Chondrocyte (in vitro differentiated cells): ENCODE data around the gene RALGPS1. TPM values are rescaled to one million over a fixed set of nuclear protein-coding genes. Genes with fewer than 3 reads are reported as not detected.

Experiments used
- DNase-seq: peaks from one replicate; pipeline ENCODE4 v3.0.0; 2021; ENCODE audit warnings: mixed read lengths, low spot score
- H3K27ac Mint-ChIP-seq: one replicate; pipeline ENCODE4 v1.8.0; 2021; ENCODE audit warnings: mild to moderate bottlenecking, moderate library complexity, mixed read lengths; ENCODE audit not compliant: unreplicated experiment
- H3K27me3 Mint-ChIP-seq: 2 replicates; pipeline ENCODE4 v1.8.0; 2021; ENCODE audit warnings: low read depth, mixed read lengths
- H3K36me3 Mint-ChIP-seq: 2 replicates; pipeline ENCODE4 v1.8.0; 2021; ENCODE audit warnings: low read depth, mixed read lengths
- H3K4me1 Mint-ChIP-seq: 2 replicates; pipeline ENCODE4 v1.8.0; 2021; ENCODE audit warnings: low read depth, mild to moderate bottlenecking, mixed read lengths
- H3K4me3 Mint-ChIP-seq: one replicate; pipeline ENCODE4 v1.8.0; 2021; ENCODE audit warnings: mild to moderate bottlenecking, moderate library complexity, mixed read lengths; ENCODE audit not compliant: unreplicated experiment
- H3K9me3 Mint-ChIP-seq: 2 replicates; pipeline ENCODE4 v1.8.0; 2021; ENCODE audit warnings: low read depth, mixed read lengths
- total RNA-seq: library from RNA; stranded (reverse); gene quantifications from 3 replicates; pipeline ENCODE4 v1.2.1, GENCODE V29; 2021
- TF ChIP-seq, protein P1 (sequence below): fragments of 200-600 bp; sonication (generic); IDR thresholded peaks from 2 replicates; pipeline ENCODE4 v1.5.0; 2021; ENCODE audit warnings: antibody characterized with exemption, mild to moderate bottlenecking, moderate library complexity

RALGPS1 gene
- total RNA-seq, 1 donor from 2014 or later: 8.1 TPM

DNA sequence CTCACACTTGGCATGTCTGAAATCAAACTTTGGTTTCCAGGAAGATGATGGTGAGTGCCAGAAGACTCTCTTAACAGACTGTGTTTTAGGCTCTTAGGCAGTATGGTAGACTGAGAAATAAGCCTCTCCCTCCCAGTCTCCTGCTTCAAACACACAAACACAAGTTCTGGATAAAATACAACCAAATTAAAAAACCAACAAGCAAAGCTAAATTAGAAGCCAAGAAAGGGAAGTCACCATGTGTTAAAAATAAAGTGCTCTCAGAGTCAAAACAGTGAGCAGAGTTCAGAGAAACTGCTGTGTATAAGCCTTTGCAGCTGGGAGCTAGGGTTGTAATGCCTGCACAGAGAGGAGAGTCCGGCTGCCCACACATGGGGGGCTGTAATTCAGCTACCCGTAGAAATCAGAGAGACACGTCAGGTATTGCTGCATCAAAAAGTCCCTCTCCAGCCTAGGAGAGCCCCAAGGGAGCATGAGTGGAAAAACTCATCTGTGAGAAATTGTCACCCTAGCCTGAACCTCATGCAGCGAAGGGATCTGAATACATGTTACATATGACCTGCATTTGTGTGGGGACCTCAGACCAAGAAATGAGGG lies 145.3 kb downstream of the RALGPS1 start:
- Mint-ChIP-seq H3K9me3 (no peaks in the 10 kb centered on the region), H3K27me3 (no peaks in the 10 kb centered on the region), H3K4me3 (no peak overlapping the region), H3K27ac (no peak overlapping the region), H3K4me1 (peaks cover 10% of the 10 kb centered on the region), H3K36me3 (peaks cover 3% of the 10 kb centered on the region)
- TF ChIP-seq, protein P1, sequence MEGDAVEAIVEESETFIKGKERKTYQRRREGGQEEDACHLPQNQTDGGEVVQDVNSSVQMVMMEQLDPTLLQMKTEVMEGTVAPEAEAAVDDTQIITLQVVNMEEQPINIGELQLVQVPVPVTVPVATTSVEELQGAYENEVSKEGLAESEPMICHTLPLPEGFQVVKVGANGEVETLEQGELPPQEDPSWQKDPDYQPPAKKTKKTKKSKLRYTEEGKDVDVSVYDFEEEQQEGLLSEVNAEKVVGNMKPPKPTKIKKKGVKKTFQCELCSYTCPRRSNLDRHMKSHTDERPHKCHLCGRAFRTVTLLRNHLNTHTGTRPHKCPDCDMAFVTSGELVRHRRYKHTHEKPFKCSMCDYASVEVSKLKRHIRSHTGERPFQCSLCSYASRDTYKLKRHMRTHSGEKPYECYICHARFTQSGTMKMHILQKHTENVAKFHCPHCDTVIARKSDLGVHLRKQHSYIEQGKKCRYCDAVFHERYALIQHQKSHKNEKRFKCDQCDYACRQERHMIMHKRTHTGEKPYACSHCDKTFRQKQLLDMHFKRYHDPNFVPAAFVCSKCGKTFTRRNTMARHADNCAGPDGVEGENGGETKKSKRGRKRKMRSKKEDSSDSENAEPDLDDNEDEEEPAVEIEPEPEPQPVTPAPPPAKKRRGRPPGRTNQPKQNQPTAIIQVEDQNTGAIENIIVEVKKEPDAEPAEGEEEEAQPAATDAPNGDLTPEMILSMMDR: no peak
- no peak for DNase-seq

DNA sequence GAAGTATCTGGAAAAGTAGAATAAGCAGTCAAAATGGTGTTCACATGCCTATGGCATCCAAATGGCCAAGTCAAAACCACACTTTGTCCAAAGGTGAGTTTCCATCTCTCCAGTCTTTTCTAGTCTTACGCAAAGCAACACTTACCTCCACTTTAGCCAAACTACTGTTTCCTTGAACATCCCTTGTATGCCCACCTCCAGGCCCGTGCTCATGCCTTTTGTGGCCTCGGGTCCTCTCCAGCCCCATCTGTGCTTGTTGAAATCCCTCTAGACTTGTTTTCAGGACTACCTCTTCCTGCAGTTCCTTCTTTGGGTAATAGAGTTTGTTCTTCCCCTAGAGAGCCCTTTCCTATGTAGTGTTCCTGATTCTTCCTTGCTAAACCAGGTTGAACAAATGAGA lies 146.8 kb downstream of the RALGPS1 start:
- H3K4me1 Mint-ChIP-seq: peaks cover 15% of the 10 kb centered on the region
- H3K36me3 Mint-ChIP-seq: peaks cover 3% of the 10 kb centered on the region
- H3K4me3 Mint-ChIP-seq: no peak overlapping the region
- DNase-seq: no peak
- TF ChIP-seq, protein P1: no peak
- H3K27ac Mint-ChIP-seq: no peak overlapping the region
- H3K9me3 Mint-ChIP-seq: no peaks in the 10 kb centered on the region
- H3K27me3 Mint-ChIP-seq: no peaks in the 10 kb centered on the region

DNA sequence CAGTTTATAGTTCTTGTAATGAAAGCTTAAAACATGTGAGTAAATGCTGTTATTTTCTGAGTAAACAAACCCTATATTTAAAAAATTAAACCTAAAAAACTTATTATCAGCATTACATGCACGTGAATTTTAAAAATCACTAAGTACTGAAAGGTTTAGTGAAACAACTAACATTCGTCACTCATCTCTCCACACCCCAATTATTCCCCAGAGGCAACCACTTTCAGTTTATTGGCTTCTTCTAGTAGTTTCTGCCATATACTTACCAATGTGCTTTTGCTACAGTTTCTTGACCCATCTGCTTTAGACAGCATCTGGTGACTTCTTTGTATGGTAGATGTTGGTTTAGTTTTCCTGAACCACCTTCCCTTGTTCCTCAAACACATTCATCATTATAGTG lies 149.8 kb downstream of the RALGPS1 start:
- DNase-seq: no peak
- H3K27ac Mint-ChIP-seq: no peak overlapping the region
- H3K4me3 Mint-ChIP-seq: no peak overlapping the region
- TF ChIP-seq, protein P1: no peak
- no peaks in the 10 kb centered on the region for H3K27me3 Mint-ChIP-seq
- H3K9me3 Mint-ChIP-seq: no peaks in the 10 kb centered on the region
- H3K4me1 Mint-ChIP-seq: peaks cover 15% of the 10 kb centered on the region
- H3K36me3 Mint-ChIP-seq: peaks cover 3% of the 10 kb centered on the region

DNA sequence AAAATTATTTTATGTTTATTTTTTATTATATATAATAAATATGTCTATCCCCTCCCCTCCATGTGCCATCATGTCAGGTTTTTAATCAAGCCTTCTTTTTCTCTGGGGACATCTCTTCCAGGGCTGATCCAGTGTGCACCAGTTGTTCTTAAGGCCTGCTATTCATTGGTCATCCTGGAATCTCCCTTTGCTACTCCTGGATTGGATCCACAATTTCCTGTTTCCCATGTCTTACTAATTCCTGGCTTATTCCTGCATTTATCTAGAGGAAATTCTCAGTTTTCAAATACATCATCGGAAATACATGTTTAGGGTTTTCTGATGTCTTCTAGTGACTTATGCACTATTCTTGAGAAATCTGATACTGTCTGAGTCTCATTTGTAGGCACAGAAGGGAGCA lies 151.0 kb downstream of the RALGPS1 start:
- Mint-ChIP-seq H3K27ac (no peak overlapping the region), H3K9me3 (peaks cover 2% of the 10 kb centered on the region), H3K4me3 (no peak overlapping the region), H3K36me3 (peaks cover 3% of the 10 kb centered on the region), H3K4me1 (peaks cover 15% of the 10 kb centered on the region), H3K27me3 (no peaks in the 10 kb centered on the region)
- TF ChIP-seq, protein P1: no peak
- DNase-seq: no peak

DNA sequence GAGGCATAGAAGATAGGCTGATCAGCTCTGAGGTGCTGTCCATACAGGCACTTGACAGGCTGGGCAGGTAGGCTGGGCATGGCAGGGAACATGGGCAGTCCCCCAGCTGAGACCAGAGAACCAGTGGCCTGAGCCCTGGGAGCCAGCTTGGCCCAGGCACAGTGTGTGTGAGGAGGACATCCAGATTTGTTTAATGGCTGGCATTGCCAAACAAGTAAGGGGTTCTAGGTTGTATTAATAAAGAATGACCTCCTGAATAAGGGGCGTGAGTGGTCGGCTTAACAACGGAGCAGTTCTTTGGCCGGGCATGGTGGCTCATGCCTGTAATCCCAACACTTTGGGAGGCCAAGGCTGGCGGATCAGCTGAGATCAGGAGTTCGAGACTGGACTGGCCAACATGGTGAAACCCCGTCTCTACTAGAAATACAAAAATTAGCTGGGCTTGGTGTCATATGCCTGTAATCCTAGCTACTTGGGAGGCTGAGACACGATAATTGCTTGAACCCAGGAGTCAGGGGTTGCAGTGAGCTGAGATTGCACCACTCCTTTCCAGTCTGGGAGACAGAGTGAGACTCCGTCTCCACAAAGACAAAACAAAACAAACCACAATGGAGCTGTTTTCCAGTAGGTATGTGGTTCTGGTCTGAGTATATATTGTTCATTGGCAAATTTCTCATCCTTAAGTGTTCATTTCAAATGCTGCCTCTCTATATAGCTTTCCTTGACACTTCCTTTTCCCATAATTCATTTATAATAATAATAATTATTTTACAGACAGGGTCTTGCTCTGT lies 151.7 kb downstream of the RALGPS1 start:
- DNase-seq: no peak
- Mint-ChIP-seq H3K27me3 (no peaks in the 10 kb centered on the region), H3K4me1 (peaks cover 15% of the 10 kb centered on the region), H3K4me3 (no peak overlapping the region), H3K9me3 (peaks cover 5% of the 10 kb centered on the region), H3K36me3 (peaks cover 3% of the 10 kb centered on the region), H3K27ac (no peak overlapping the region)
- TF ChIP-seq, protein P1: no peak
